Measurements from ENCODE around the gene ATP5ME. TPM values are rescaled to one million over a fixed set of nuclear protein-coding genes. Genes with fewer than 3 reads are reported as not detected.
A peak's percentile ranks its signal among the peaks of the same experiment; 100 is the strongest.
"Not testable (repeated sequence)": the region's sequence is repeated elsewhere in the genome, so short reads cannot be mapped to it uniquely, and the experiment has no call there.

The ATP5ME gene
- total and polyA plus RNA-seq, 7 experiments from 2014 or later = 115 to 404 (median 125) TPM

DNA sequence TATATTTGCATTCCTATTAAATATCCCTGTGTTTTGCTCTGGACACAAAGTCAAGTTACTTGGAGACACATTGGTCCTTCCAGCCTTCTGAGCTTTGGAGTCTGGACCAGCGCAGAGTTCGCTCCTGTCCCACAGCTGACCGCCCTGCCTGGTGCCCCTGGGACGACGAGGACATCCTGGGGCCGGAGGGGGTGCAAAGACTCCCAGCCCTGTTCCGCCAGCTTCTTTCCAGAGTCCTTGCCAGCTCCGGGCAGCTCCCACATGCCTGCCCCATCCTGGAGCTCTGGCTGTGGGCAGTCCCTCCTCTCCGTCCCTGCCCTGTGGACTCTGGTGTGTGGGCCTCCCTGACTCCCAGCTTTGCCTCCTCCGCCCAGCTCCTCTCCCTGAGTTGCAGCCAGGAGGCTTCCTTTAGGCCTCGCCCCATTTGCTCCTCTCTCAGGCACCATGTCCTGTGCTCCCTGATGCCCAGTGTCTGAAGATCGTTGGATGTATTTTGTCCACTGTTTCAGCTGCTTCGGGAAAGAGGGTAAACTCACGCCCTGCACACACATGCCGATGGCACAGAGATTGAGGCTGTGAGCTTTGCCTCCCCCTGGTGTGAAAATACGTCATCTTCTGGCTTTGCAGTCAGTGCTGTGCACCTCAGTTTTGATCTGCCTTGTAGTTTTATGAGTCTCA lies 26.6 kb upstream of the ATP5ME start:
- peaks cover 0 to 3% (median 0%) of the 10 kb centered on the region in 5 donors for H3K27me3 Mint-ChIP-seq
- ChIA-PET POLR2A (no interaction called here), CTCF (no interaction called here)
- peaks cover 0 to 22% (median 4%) of the 10 kb centered on the region in 7 donors for H3K4me1 Mint-ChIP-seq
- H3K4me1 ChIP-seq (ENCODE audit: control insufficient read depth in 2 of 2, insufficient read depth in 2 of 2, low read length in 2 of 2) = peaks cover 5% of the 10 kb centered on the region in 2 donors
- no peak overlapping the region for H3K27ac ChIP-seq (ENCODE audit: low read depth, low read length)
- H3K27ac Mint-ChIP-seq = peak overlapping the region in 2 of 9 donors; percentile 16 to 64
- H3K9me3 ChIP-seq (ENCODE audit: control insufficient read depth in 2 of 3, low read length in 3 of 3) = no peaks in the 10 kb centered on the region
- no peaks in the 10 kb centered on the region for H3K27me3 ChIP-seq (ENCODE audit: control insufficient read depth in 2 of 2, insufficient read depth in 2 of 2, low read length in 2 of 2)
- no peak overlapping the region for H3K4me3 ChIP-seq (ENCODE audit: low read length)
- ATAC-seq (no peak), DNase-seq (no peak)
- H3K9me3 Mint-ChIP-seq = peaks cover 0 to 3% (median 0%) of the 10 kb centered on the region in 11 donors
- peak overlapping the region in 1 of 10 donors; percentile 20 for H3K4me3 Mint-ChIP-seq
- H3K36me3 Mint-ChIP-seq = peaks cover 0 to 3% (median 0%) of the 10 kb centered on the region in 5 donors
- no peaks in the 10 kb centered on the region for H3K36me3 ChIP-seq (ENCODE audit: control insufficient read depth in 2 of 3, insufficient read depth in 3 of 3, low read length in 3 of 3)
- intact Hi-C loops (cut with micrococcal nuclease) = no loop called here

GRCh38 chr4:699816-700580 lies 25.9 kb upstream of the ATP5ME start:
- peak overlapping the region in 2 of 9 donors; percentile 75 to 96 for H3K27ac Mint-ChIP-seq
- peak overlapping the region in 1 of 10 donors; percentile 81 for H3K4me3 Mint-ChIP-seq
- peaks cover 0 to 18% (median 4%) of the 10 kb centered on the region in 7 donors for H3K4me1 Mint-ChIP-seq
- H3K36me3 Mint-ChIP-seq = peaks cover 0 to 3% (median 0%) of the 10 kb centered on the region in 5 donors
- Histone ChIP-seq H3K9me3 (ENCODE audit: control insufficient read depth in 2 of 3, low read length in 3 of 3) (no peaks in the 10 kb centered on the region), H3K27me3 (ENCODE audit: control insufficient read depth in 2 of 2, insufficient read depth in 2 of 2, low read length in 2 of 2) (no peaks in the 10 kb centered on the region), H3K4me3 (ENCODE audit: low read length) (no peak overlapping the region), H3K4me1 (ENCODE audit: control insufficient read depth in 2 of 2, insufficient read depth in 2 of 2, low read length in 2 of 2) (peaks cover 1 to 2% of the 10 kb centered on the region in 2 donors), H3K27ac (ENCODE audit: low read depth, low read length) (no peak overlapping the region), H3K36me3 (ENCODE audit: control insufficient read depth in 2 of 3, insufficient read depth in 3 of 3, low read length in 3 of 3) (no peaks in the 10 kb centered on the region)
- intact Hi-C loops (cut with micrococcal nuclease) = no loop called here
- peaks cover 0 to 5% (median 0%) of the 10 kb centered on the region in 5 donors for H3K27me3 Mint-ChIP-seq
- ATAC-seq = no peak
- DNase-seq = no peak
- H3K9me3 Mint-ChIP-seq = peaks cover 0 to 3% (median 0%) of the 10 kb centered on the region in 11 donors
- POLR2A ChIA-PET = no interaction called here
- CTCF ChIA-PET = no interaction called here

DNA sequence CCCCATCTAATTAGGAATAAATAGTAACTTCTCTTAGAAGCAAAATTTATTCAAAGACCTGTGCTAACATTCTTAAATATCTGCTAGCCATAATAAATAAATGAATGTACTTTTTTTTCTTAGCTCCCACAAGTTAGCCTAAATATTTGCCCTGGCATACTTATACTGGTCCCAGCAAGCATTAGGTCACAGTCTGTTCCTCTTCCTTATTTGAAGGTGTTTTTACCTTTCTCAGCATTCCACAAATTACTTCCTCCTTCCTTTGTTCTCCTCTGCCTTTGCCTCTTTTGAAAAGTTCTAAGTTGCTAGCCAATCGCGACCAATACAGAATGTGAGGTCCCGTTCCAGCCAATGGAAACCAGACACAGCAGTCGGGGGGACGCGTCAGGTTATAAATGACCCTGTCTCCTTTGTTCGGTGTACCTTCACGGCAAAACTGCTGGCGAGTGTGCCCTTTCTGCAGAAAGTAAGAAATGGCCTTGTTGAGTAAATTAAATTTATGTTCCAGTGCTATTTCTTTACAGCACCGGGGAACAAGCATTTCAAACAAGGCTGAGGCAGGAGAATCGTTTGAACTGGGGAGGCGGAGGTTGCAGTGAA lies 20.4 kb upstream of the ATP5ME start:
- H3K9me3 Mint-ChIP-seq; H3K27ac ChIP-seq (ENCODE audit: low read depth, low read length); ATAC-seq; H3K36me3 Mint-ChIP-seq; H3K9me3 ChIP-seq (ENCODE audit: control insufficient read depth in 2 of 3, low read length in 3 of 3); H3K4me3 ChIP-seq (ENCODE audit: low read length); H3K27ac Mint-ChIP-seq; DNase-seq; H3K27me3 ChIP-seq (ENCODE audit: control insufficient read depth in 2 of 2, insufficient read depth in 2 of 2, low read length in 2 of 2); H3K36me3 ChIP-seq (ENCODE audit: control insufficient read depth in 2 of 3, insufficient read depth in 3 of 3, low read length in 3 of 3); intact Hi-C loops (cut with micrococcal nuclease); H3K4me1 ChIP-seq (ENCODE audit: control insufficient read depth in 2 of 2, insufficient read depth in 2 of 2, low read length in 2 of 2); H3K4me1 Mint-ChIP-seq; H3K4me3 Mint-ChIP-seq: not testable (repeated sequence)
- H3K27me3 Mint-ChIP-seq = peaks cover 0 to 28% (median 4%) of the 10 kb centered on the region in 5 donors
- ChIA-PET POLR2A (interaction anchor here (0.6 kb wide), 1 partner anchor 160 kb away, joined by 6 read pairs; no protein-coding TSS in a partner anchor), CTCF (interaction anchor here (0.7 kb wide), 1 partner anchor 214 kb away, joined by 3 read pairs; no protein-coding TSS in a partner anchor)

DNA sequence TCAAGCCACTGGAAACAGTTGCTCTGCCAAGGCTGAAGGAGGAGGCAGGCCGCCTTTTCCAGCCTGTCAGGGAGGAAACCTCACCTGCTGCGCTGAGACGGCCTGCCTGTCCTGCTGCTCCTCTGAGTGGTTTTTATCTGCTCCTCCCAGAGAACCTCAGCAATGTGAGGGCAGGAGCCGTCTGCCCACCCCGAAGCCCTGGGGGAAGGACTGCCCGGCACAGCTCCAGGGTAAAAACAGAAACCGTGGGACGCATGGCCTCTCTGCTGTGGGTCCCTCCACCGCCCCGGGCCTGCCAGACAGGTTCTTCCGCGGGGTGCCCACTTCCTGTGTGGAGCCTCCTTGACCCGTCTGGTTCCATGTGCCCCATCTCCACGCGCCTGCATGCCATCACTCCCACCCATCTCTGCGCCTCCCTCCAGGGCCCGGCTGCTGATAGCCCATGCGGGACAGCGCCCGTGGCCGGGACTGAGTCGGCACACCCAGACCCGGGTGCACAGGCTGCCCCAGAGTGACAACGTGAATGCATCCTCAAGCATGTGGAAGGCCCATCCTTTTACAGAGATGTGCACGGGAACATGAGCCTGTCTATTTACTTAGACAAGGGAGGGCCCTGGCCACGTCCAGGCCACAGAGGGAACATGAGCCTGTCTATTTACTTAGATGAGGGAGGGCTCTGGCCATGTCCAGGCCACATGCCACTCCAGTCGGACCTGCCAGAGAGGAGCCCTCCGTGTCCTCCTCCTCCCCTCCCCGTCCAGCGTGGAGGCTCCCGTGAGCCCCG lies 18.9 kb upstream of the ATP5ME start:
- CTCF ChIA-PET = no interaction called here
- intact Hi-C loops (cut with micrococcal nuclease) = no loop called here
- Histone ChIP-seq H3K27me3 (ENCODE audit: control insufficient read depth in 2 of 2, insufficient read depth in 2 of 2, low read length in 2 of 2) (no peaks in the 10 kb centered on the region), H3K36me3 (ENCODE audit: control insufficient read depth in 2 of 3, insufficient read depth in 3 of 3, low read length in 3 of 3) (no peaks in the 10 kb centered on the region), H3K9me3 (ENCODE audit: control insufficient read depth in 2 of 3, low read length in 3 of 3) (no peaks in the 10 kb centered on the region), H3K4me3 (ENCODE audit: low read length) (no peak overlapping the region), H3K4me1 (ENCODE audit: control insufficient read depth in 2 of 2, insufficient read depth in 2 of 2, low read length in 2 of 2) (no peaks in the 10 kb centered on the region), H3K27ac (ENCODE audit: low read depth, low read length) (no peak overlapping the region)
- Mint-ChIP-seq H3K36me3 (peaks cover 0 to 3% (median 0%) of the 10 kb centered on the region in 5 donors), H3K4me1 (peaks cover 0 to under 1% (median 0%) of the 10 kb centered on the region in 7 donors), H3K27me3 (peaks cover 0 to 31% (median 5%) of the 10 kb centered on the region in 5 donors), H3K4me3 (no peak overlapping the region), H3K27ac (no peak overlapping the region), H3K9me3 (peaks cover 0 to 2% (median 0%) of the 10 kb centered on the region in 11 donors)
- POLR2A ChIA-PET = no interaction called here
- ATAC-seq (no peak), DNase-seq (no peak)

DNA sequence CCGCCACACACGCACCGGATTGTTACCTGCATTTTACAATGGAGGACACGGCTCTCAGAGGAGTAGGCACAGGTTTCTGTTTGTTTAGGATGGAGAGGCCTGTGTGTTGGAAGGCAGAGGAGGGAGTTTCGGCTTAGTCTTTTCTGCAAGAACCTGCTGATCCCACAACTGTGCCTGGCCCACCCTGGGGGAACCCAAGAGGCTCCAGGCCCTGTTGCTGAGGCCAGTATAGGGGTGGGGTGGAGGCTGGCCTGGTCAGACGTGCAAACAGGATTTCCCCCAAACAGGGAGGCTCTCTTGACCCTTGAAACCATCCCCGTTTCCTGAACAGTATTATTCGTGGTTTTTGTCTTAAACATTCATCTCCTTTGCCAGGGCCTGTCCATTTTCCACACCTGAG lies 15.6 kb upstream of the ATP5ME start:
- intact Hi-C loops (cut with micrococcal nuclease) = no loop called here
- peaks cover 0 to 8% (median 0%) of the 10 kb centered on the region in 7 donors for H3K4me1 Mint-ChIP-seq
- H3K27ac ChIP-seq (ENCODE audit: low read depth, low read length) = no peak overlapping the region
- ATAC-seq = no peak
- ChIA-PET CTCF (no interaction called here), POLR2A (no interaction called here)
- no peaks in the 10 kb centered on the region for H3K36me3 Mint-ChIP-seq
- H3K9me3 Mint-ChIP-seq = peaks cover 0 to 3% (median 0%) of the 10 kb centered on the region in 11 donors
- no peaks in the 10 kb centered on the region for H3K36me3 ChIP-seq (ENCODE audit: control insufficient read depth in 2 of 3, insufficient read depth in 3 of 3, low read length in 3 of 3)
- H3K27ac Mint-ChIP-seq = no peak overlapping the region
- peaks cover 4 to 27% (median 12%) of the 10 kb centered on the region in 5 donors for H3K27me3 Mint-ChIP-seq
- H3K4me3 ChIP-seq (ENCODE audit: low read length) = no peak overlapping the region
- no peaks in the 10 kb centered on the region for H3K4me1 ChIP-seq (ENCODE audit: control insufficient read depth in 2 of 2, insufficient read depth in 2 of 2, low read length in 2 of 2)
- H3K9me3 ChIP-seq (ENCODE audit: control insufficient read depth in 2 of 3, low read length in 3 of 3) = no peaks in the 10 kb centered on the region
- peak overlapping the region in 2 of 10 donors; percentile 17 to 56 for H3K4me3 Mint-ChIP-seq
- no peak for DNase-seq
- H3K27me3 ChIP-seq (ENCODE audit: control insufficient read depth in 2 of 2, insufficient read depth in 2 of 2, low read length in 2 of 2) = no peaks in the 10 kb centered on the region

Measured in naive thymus-derived CD4-positive, alpha-beta T cell (primary cell).